HL-60 (cell line): Measurements from ENCODE around the gene LCN6.

ENCODE experiments used
- CTCF ChIP-seq: IDR thresholded peaks from one replicate; pipeline ENCODE4 v1.5.1; 2011; ENCODE audit warnings: low read length, control low read depth, inconsistent platforms; ENCODE audit not compliant: insufficient read depth
- GABPA ChIP-seq: IDR thresholded peaks from 2 replicates; pipeline ENCODE4 v1.6.1; 2012; ENCODE audit warnings: low read depth
- POLR2AphosphoS5 ChIP-seq: IDR thresholded peaks from 2 replicates; pipeline ENCODE4 v1.6.1; 2012; ENCODE audit warnings: low read depth
- REST ChIP-seq: IDR thresholded peaks from 2 replicates; pipeline ENCODE4 v1.6.1; 2012; ENCODE audit warnings: low read depth; ENCODE audit not compliant: insufficient replicate concordance
- SPI1 ChIP-seq: IDR thresholded peaks from 2 replicates; pipeline ENCODE4 v1.6.1; 2012; ENCODE audit warnings: low read depth, mild to moderate bottlenecking, borderline replicate concordance

GRCh38 chr9:136757328-136757727 lies 9.0 kb upstream of the LCN6 start:
- TF ChIP-seq REST (no peak), CTCF (no peak), SPI1 (no peak), POLR2AphosphoS5 (no peak), GABPA (no peak)
